H9 (cell line): Measurements from ENCODE around the gene RGSL1. TPM values are rescaled to one million over a fixed set of nuclear protein-coding genes. Genes with fewer than 3 reads are reported as not detected.

ENCODE experiments used
- DNase-seq: peaks from one replicate; pipeline ENCODE4 v3.0.0-alpha.2; 2017
- H2AFZ ChIP-seq: one replicate; pipeline ENCODE4 v1.6.1; 2013; ENCODE audit warnings: mild to moderate bottlenecking, low read length, control low read depth, moderate library complexity
- H2AK5ac ChIP-seq: 2 replicates; pipeline ENCODE4 v1.6.1; 2013; ENCODE audit warnings: low read length, control low read depth, mixed read lengths; ENCODE audit not compliant: insufficient read length
- H2BK120ac ChIP-seq: one replicate; pipeline ENCODE4 v1.6.1; 2013; ENCODE audit warnings: low read depth, mild to moderate bottlenecking, low read length, control low read depth, inconsistent platforms; ENCODE audit not compliant: poor library complexity, severe bottlenecking
- H2BK12ac ChIP-seq: 2 replicates; pipeline ENCODE4 v1.6.1; 2013; ENCODE audit warnings: low read length, control low read depth, mixed read lengths, low read depth; ENCODE audit not compliant: insufficient read length
- H2BK15ac ChIP-seq: 2 replicates; pipeline ENCODE4 v1.6.1; 2013; ENCODE audit warnings: low read depth, low read length, control low read depth
- H2BK20ac ChIP-seq: one replicate; pipeline ENCODE4 v1.6.1; 2013; ENCODE audit warnings: low read depth, mild to moderate bottlenecking, low read length, control low read depth, inconsistent platforms; ENCODE audit not compliant: poor library complexity, severe bottlenecking
- H2BK5ac ChIP-seq: 2 replicates; pipeline ENCODE4 v1.6.1; 2013; ENCODE audit warnings: low read length, control low read depth, mixed read lengths; ENCODE audit not compliant: insufficient read length
- H3K14ac ChIP-seq: 2 replicates; pipeline ENCODE4 v1.6.1; 2013; ENCODE audit warnings: low read length, control low read depth; ENCODE audit not compliant: insufficient read depth
- H3K18ac ChIP-seq: 2 replicates; pipeline ENCODE4 v1.6.1; 2013; ENCODE audit warnings: low read depth, mild to moderate bottlenecking, mixed read lengths, low read length, control low read depth; ENCODE audit not compliant: insufficient read length
- H3K23ac ChIP-seq: 2 replicates; pipeline ENCODE4 v1.6.1; 2013; ENCODE audit warnings: low read length, control low read depth, mixed read lengths, low read depth; ENCODE audit not compliant: insufficient read length
- H3K23me2 ChIP-seq: 2 replicates; pipeline ENCODE4 v1.6.1; 2013; ENCODE audit warnings: low read depth, mild to moderate bottlenecking, mixed read lengths, low read length, control low read depth; ENCODE audit not compliant: insufficient read length, poor library complexity, severe bottlenecking
- H3K27ac ChIP-seq: 2 replicates; pipeline ENCODE4 v1.5.1; 2013; ENCODE audit warnings: low read length, control low read depth, mixed read lengths, low read depth; ENCODE audit not compliant: insufficient read length
- H3K27me3 ChIP-seq: 2 replicates; pipeline ENCODE4 v1.6.1; 2013; ENCODE audit warnings: low read length, control low read depth, inconsistent platforms; ENCODE audit not compliant: insufficient read depth
- H3K4ac ChIP-seq: 2 replicates; pipeline ENCODE4 v1.6.1; 2013; ENCODE audit warnings: low read depth, mild to moderate bottlenecking, control low read depth, inconsistent platforms, low read length, moderate library complexity
- H3K4me1 ChIP-seq: 2 replicates; pipeline ENCODE4 v1.6.1; 2013; ENCODE audit warnings: low read length, control low read depth, inconsistent platforms; ENCODE audit not compliant: insufficient read depth
- H3K4me2 ChIP-seq: 2 replicates; pipeline ENCODE4 v1.6.1; 2013; ENCODE audit warnings: low read length, control low read depth, mixed read lengths; ENCODE audit not compliant: insufficient read length, insufficient read depth
- H3K56ac ChIP-seq: 2 replicates; pipeline ENCODE4 v1.6.1; 2013; ENCODE audit warnings: low read depth, mild to moderate bottlenecking, mixed read lengths, low read length, control low read depth; ENCODE audit not compliant: insufficient read length
- H3K79me1 ChIP-seq: 2 replicates; pipeline ENCODE4 v1.6.1; 2013; ENCODE audit warnings: low read depth, mild to moderate bottlenecking, moderate library complexity, low read length, control low read depth, inconsistent platforms; ENCODE audit not compliant: insufficient read depth, poor library complexity, severe bottlenecking
- H3K79me2 ChIP-seq: 2 replicates; pipeline ENCODE4 v1.6.1; 2013; ENCODE audit warnings: low read length, control low read depth, inconsistent platforms; ENCODE audit not compliant: insufficient read depth
- H3K9ac ChIP-seq: 2 replicates; pipeline ENCODE4 v1.6.1; 2013; ENCODE audit warnings: low read length, control low read depth, mixed read lengths; ENCODE audit not compliant: insufficient read length; ENCODE audit errors: extremely low read depth
- H3K9me3 ChIP-seq: one replicate; pipeline ENCODE4 v1.6.1; 2013; ENCODE audit warnings: low read depth, low read length, inconsistent platforms; ENCODE audit not compliant: control insufficient read depth
- H3T11ph ChIP-seq: one replicate; pipeline ENCODE4 v1.6.1; 2013; ENCODE audit warnings: mild to moderate bottlenecking, low read length, control low read depth, inconsistent platforms
- H4K20me1 ChIP-seq: one replicate; pipeline ENCODE4 v1.6.1; 2013; ENCODE audit not compliant: control insufficient read depth, insufficient read length, insufficient read depth
- H4K5ac ChIP-seq: 2 replicates; pipeline ENCODE4 v1.6.1; 2013; ENCODE audit warnings: low read depth, mild to moderate bottlenecking, mixed read lengths, low read length, control low read depth; ENCODE audit not compliant: insufficient read length
- H4K8ac ChIP-seq: replicated peaks from 2 replicates; pipeline ENCODE4 v1.6.1; 2013; ENCODE audit warnings: low read length, control low read depth, mixed read lengths, low read depth; ENCODE audit not compliant: insufficient read length
- H4K91ac ChIP-seq: 2 replicates; pipeline ENCODE4 v1.6.1; 2013; ENCODE audit warnings: low read depth, mild to moderate bottlenecking, moderate library complexity, mixed read lengths, low read length, control low read depth; ENCODE audit not compliant: insufficient read length
- H3K27ac Mint-ChIP-seq, 3 experiments: 2 replicates in 2 of 3; 3 replicates in 1 of 3; pipeline ENCODE4 v1.8.0; 2020 to 2021; ENCODE audit warnings: mixed read lengths in 3 of 3, mild to moderate bottlenecking in 1 of 3, moderate library complexity in 1 of 3
- H3K27me3 Mint-ChIP-seq: 2 replicates; pipeline ENCODE4 v1.8.0; 2021; ENCODE audit warnings: low read depth, mild to moderate bottlenecking, moderate library complexity, mixed read lengths
- H3K36me3 Mint-ChIP-seq, 3 experiments: 2 replicates in 2 of 3; 3 replicates in 1 of 3; pipeline ENCODE4 v1.8.0; 2020 to 2021; ENCODE audit warnings: low read depth in 3 of 3, mixed read lengths in 3 of 3; ENCODE audit not compliant: insufficient read depth in 1 of 3
- H3K4me1 Mint-ChIP-seq, 2 experiments: 2 replicates each; pipeline ENCODE4 v1.8.0; 2020; ENCODE audit warnings: mixed read lengths in 2 of 2
- H3K4me3 Mint-ChIP-seq, 2 experiments: 2 replicates in 1 of 2; 3 replicates in 1 of 2; pipeline ENCODE4 v1.8.0; 2020 to 2021; ENCODE audit warnings: mild to moderate bottlenecking in 2 of 2, mixed read lengths in 2 of 2, moderate library complexity in 1 of 2
- H3K9me3 Mint-ChIP-seq, 2 experiments: 2 replicates in 1 of 2; 3 replicates in 1 of 2; pipeline ENCODE4 v1.8.0; 2020; ENCODE audit warnings: mild to moderate bottlenecking in 2 of 2, mixed read lengths in 2 of 2, moderate library complexity in 1 of 2
- WGBS: extraction: QIAGEN DNeasy Blood & Tissue Kit; methylation state at CpG from one replicate; pipeline ENCODE4 v1.1.7; 2013; ENCODE audit warnings: missing lambda C conversion rate, low lambda C conversion rate, mixed read lengths; ENCODE audit not compliant: insufficient read length; ENCODE audit errors: extremely low coverage; 5-methylcytosine and 5-hydroxymethylcytosine counted together
- total RNA-seq: library from RNA; stranded (reverse); gene quantifications from 2 replicates; pipeline ENCODE4 v1.2.1, GENCODE V29; 2021
- TF ChIP-seq, protein P1 (sequence below): fragments of 200-600 bp; sonication (generic); conservative IDR thresholded peaks from 3 replicates; pipeline ENCODE4 v1.8.0; 2021; ENCODE audit warnings: antibody characterized with exemption, mild to moderate bottlenecking

Gene RGSL1
- total RNA-seq, 1 experiment from 2014 or later: not detected

DNA sequence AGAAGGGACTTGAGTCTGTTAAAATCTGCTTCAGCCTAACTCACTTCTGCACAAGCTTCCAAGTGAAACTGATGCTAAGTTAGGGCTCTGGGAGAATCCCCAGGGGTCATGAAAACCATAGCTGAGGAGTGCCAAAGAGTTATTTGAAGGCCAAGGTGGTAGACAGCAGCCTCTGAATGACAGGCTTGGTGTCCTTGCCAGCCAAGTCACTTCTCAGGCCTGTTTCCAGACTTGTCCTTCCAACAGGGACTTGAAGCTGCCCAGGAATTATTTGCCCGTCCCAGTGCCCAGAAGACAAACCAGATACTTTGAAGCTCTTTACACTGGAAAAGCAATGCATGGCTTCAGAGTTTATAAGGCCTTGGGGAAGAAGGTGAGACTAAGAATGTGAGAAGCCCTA lies 105.5 kb downstream of the RGSL1 start:
- H3K4me3 Mint-ChIP-seq: no peak overlapping the region
- no peak overlapping the region for H3K27ac ChIP-seq
- no peak overlapping the region for H4K8ac ChIP-seq
- H3K36me3 Mint-ChIP-seq: peaks cover 0 to 4% (median 2%) of the 10 kb centered on the region in 3 experiments; a peak in 3 of 7 replicates
- H3K14ac ChIP-seq: no peak overlapping the region
- no peak overlapping the region for H2AFZ ChIP-seq
- H3K79me1 ChIP-seq: no peaks in the 10 kb centered on the region
- no peaks in the 10 kb centered on the region for H3K4me1 ChIP-seq
- no peak overlapping the region for H4K5ac ChIP-seq
- no peaks in the 10 kb centered on the region for H3K79me2 ChIP-seq
- H3K9ac ChIP-seq: no peak overlapping the region
- H3K27me3 ChIP-seq: no peaks in the 10 kb centered on the region
- no peak overlapping the region for H3K27ac Mint-ChIP-seq
- no peaks in the 10 kb centered on the region for H4K20me1 ChIP-seq
- no peak overlapping the region for H3T11ph ChIP-seq
- no peak overlapping the region for H2BK12ac ChIP-seq
- H3K18ac ChIP-seq: no peak overlapping the region
- TF ChIP-seq, protein P1, sequence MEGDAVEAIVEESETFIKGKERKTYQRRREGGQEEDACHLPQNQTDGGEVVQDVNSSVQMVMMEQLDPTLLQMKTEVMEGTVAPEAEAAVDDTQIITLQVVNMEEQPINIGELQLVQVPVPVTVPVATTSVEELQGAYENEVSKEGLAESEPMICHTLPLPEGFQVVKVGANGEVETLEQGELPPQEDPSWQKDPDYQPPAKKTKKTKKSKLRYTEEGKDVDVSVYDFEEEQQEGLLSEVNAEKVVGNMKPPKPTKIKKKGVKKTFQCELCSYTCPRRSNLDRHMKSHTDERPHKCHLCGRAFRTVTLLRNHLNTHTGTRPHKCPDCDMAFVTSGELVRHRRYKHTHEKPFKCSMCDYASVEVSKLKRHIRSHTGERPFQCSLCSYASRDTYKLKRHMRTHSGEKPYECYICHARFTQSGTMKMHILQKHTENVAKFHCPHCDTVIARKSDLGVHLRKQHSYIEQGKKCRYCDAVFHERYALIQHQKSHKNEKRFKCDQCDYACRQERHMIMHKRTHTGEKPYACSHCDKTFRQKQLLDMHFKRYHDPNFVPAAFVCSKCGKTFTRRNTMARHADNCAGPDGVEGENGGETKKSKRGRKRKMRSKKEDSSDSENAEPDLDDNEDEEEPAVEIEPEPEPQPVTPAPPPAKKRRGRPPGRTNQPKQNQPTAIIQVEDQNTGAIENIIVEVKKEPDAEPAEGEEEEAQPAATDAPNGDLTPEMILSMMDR: no peak
- DNase-seq: no peak
- no peaks in the 10 kb centered on the region; the same call in 1 of the 2 replicates for H3K27me3 Mint-ChIP-seq
- H2BK120ac ChIP-seq: no peak overlapping the region
- H3K56ac ChIP-seq: no peak overlapping the region
- no peak overlapping the region for H2AK5ac ChIP-seq
- no peak overlapping the region for H2BK5ac ChIP-seq
- H3K9me3 ChIP-seq: peaks cover 9% of the 10 kb centered on the region
- no CpG with 5 or more reads among the region's 1 CpG for WGBS
- no peak overlapping the region for H3K4me2 ChIP-seq
- peaks cover 5 to 6% of the 10 kb centered on the region in 2 experiments; a peak in 4 of 5 replicates for H3K9me3 Mint-ChIP-seq
- H3K4ac ChIP-seq: no peak overlapping the region
- no peak overlapping the region for H3K23ac ChIP-seq
- no peaks in the 10 kb centered on the region for H3K4me1 Mint-ChIP-seq
- H3K23me2 ChIP-seq: no peaks in the 10 kb centered on the region
- no peak overlapping the region for H2BK15ac ChIP-seq
- no peak overlapping the region for H2BK20ac ChIP-seq
- no peak overlapping the region for H4K91ac ChIP-seq
